ACHN (cell line): ENCODE results near the gene HDAC9.
A peak's percentile ranks its signal among the peaks of the same experiment; 100 is the strongest.

Source experiments
- DNase-seq: peaks from one replicate; pipeline ENCODE4 v3.0.0-alpha.2; 2015
- in situ Hi-C: cut with HindIII; loops from 2 replicates; pipeline ENCODE4 v1.10.0; 2017; ENCODE audit warnings: low sequenced_read_pairs, low pct_ligation_motif_present, low pct_unique_long_range_greater_than_20kb

The HDAC9 gene

DNA sequence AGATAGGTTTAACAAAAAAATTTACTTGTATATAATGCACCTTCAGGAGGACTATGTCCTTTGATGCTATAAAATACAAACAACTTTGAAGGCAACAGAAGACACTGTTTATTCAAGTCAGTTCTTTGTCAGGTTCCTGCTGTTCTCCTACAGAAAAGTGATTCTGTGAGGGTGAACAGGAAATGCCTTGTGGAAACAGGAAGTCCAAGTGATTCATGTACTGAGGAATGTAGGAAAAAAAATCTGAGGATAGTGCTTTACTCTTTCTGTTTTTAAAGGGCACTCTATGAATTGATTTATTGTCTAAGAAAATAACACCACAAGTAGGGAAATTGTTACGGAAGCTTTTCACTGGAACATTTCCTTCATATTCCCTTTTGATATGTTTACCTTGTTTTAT, 171.9 kb downstream of the HDAC9 start:
- DNase-seq, result peak; percentile 81
- in situ Hi-C loops, result no loop called here

DNA sequence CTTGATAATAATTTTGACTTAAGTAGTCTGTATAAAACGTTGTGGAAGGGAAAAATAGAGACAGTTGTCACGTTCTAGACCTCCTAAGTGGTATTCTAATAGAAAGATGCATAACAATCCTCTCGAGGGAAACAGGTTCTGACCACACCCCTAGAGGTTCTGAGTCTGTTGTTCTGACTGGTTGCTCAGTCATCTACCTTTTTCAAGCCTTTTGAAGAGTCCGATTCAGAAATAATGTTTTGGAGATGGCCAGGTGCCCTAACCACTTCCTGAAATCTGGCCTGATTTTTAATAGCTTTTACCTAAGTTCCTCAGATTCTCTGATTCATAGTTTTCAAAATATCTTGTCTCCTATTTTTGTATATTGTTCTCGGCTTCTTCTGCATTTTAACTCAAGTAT, 175.6 kb downstream of the HDAC9 start:
- no peak for DNase-seq
- in situ Hi-C loops, result no loop called here

DNA sequence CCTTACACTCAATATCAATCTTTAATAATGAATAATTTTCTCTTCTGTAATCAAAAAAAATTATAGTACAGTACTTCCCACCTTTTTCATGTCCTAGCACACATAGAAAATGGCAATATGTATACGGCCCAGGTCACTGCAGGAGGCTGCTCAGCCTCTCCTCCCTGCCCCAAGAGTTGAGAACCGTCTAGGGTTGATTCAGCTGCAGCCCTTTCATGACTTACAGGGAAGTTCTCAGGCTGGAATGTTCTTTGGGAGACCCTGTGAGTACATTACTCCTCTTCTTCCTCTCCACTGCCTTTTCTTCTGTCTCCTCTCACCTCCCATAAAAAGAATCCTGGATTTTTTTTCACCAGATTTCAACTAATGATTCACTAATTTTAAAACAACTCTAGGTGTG, 180.0 kb downstream of the HDAC9 start:
- no peak for DNase-seq
- in situ Hi-C loops, result loop anchor here (25.0 kb wide), 1 partner anchor 112 kb away; no protein-coding TSS in a partner anchor

GRCh38 chr7:18679261-18679660, 183.7 kb downstream of the HDAC9 start:
- in situ Hi-C loops, result loop anchor here (25.0 kb wide), 1 partner anchor 108 kb away; no protein-coding TSS in a partner anchor
- DNase-seq, result no peak

- in situ Hi-C loops, result loop anchor here (25.0 kb wide), 1 partner anchor 107 kb away; no protein-coding TSS in a partner anchor
- no peak for DNase-seq
Observed at GRCh38 chr7:18680576-18680975, 185.0 kb downstream of the HDAC9 start.

DNA sequence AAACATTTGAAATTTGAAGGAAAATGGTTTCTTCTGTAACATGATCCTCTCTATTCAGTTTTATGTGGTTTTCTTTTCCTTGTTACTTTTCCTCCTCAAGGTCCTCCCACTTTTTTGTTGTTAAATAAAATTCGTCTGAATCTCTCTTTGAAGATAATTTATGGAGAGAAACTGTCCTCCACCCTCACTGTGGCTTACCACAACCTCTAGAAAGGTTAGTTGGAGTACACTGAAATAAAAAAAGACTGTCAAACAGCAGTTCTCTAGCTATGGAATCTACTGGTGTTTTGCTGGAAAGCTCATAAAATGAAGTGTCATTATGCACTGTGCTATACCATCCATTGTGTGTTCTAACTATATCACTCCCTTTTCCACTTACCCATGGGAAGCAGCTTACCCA, 189.4 kb downstream of the HDAC9 start:
- no peak for DNase-seq
- in situ Hi-C loops, result loop anchor here (25.0 kb wide), 1 partner anchor 102 kb away; no protein-coding TSS in a partner anchor

DNA sequence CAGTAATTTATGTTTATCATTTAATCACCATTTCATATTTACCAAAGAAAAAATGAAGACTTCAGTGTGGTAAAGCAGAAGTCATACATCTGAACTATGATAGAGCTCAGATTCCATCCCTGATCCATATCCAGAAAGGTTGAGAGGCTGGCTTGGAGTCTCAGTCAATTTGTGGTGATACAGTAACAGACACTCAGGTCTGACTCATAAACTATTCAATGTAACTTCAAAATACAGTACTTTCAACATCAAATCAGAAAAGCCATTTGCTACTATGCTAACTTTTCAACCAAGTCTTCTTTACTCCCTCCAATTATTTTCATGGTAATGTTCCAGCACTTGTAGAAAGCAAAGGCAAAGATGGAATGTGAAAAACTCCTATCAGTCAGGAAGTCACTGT, 190.4 kb downstream of the HDAC9 start:
- in situ Hi-C loops, result loop anchor here (25.0 kb wide), 1 partner anchor 101 kb away; no protein-coding TSS in a partner anchor

DNA sequence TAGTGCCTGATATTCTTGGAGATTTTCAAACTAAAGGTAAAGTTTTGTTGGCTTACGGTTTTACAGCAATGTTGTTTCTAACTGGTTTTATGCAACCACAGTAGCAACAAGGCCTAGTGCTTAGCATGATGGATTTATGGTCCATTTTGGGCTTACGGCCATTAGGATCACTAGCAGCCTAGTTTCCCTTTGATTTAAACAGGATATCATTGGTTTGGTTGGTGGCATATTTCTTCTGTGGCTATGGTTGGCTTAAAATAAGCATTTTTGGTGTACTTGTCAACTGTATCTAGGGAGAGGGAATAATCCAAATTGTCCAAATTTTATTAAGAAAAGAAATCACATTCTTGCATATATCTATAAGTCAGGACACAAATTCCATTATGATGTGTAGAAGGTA, 194.0 kb downstream of the HDAC9 start:
- no peak for DNase-seq
- in situ Hi-C loops, result loop anchor here (25.0 kb wide), 1 partner anchor 98 kb away; no protein-coding TSS in a partner anchor

More for the DNA sequence above, 190.4 kb downstream of the HDAC9 start:
- DNase-seq, result no peak

- DNase-seq, result peak; percentile 55
- in situ Hi-C loops, result loop anchor here (25.0 kb wide), 1 partner anchor 94 kb away; no protein-coding TSS in a partner anchor
Observed at GRCh38 chr7:18693406-18693805, 197.9 kb downstream of the HDAC9 start.

GRCh38 chr7:18693816-18694215, 198.3 kb downstream of the HDAC9 start:
- no peak for DNase-seq
- in situ Hi-C loops, result loop anchor here (25.0 kb wide), 1 partner anchor 93 kb away; no protein-coding TSS in a partner anchor

GRCh38 chr7:18694484-18694883, 198.9 kb downstream of the HDAC9 start:
- in situ Hi-C loops, result loop anchor here (25.0 kb wide), 1 partner anchor 93 kb away; no protein-coding TSS in a partner anchor
- DNase-seq, result no peak

DNA sequence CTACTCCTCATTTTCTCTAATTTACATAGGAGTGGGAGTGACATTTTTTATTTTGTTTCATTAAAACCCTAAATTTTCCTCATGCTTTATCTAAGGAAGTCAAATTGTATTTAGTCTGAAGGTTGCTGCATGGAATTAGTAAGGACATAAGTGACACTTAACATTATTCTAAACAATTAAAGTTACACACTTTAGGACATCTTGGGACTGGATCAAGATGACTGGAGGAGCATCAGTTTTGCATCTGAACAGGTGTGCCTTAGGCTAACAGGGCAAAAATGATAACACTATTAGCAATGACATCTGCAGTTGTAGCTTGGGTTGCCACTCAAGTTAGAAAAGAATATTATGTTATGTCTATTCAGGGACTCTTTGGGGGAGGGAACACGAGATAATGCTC, 199.4 kb downstream of the HDAC9 start:
- no peak for DNase-seq
- in situ Hi-C loops, result loop anchor here (25.0 kb wide), 1 partner anchor 92 kb away; no protein-coding TSS in a partner anchor

- in situ Hi-C loops, result loop anchor here (25.0 kb wide), 1 partner anchor 89 kb away; no protein-coding TSS in a partner anchor
- no peak for DNase-seq
Observed at GRCh38 chr7:18698258-18698734, 202.7 kb downstream of the HDAC9 start.

DNA sequence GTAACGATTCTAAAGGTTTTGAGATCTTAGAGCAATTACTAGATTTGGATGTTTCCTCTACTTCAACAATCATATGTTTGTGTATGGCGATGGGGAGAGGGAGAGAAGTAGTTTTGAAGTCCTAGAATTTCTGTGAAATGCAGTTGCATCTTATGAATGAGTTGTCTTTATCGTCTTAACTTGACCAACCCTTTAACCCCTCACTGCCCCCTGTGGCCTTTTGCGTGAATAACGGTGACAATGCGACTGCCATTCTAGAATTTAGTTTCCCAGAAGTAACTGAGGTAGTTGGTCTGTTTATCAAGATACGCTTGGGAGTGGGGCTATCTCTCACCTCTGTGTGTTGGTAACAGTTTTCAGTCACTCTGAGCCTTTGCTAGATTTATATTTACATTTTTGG, 204.6 kb downstream of the HDAC9 start:
- in situ Hi-C loops, result no loop called here
- DNase-seq, result peak; percentile 23

DNA sequence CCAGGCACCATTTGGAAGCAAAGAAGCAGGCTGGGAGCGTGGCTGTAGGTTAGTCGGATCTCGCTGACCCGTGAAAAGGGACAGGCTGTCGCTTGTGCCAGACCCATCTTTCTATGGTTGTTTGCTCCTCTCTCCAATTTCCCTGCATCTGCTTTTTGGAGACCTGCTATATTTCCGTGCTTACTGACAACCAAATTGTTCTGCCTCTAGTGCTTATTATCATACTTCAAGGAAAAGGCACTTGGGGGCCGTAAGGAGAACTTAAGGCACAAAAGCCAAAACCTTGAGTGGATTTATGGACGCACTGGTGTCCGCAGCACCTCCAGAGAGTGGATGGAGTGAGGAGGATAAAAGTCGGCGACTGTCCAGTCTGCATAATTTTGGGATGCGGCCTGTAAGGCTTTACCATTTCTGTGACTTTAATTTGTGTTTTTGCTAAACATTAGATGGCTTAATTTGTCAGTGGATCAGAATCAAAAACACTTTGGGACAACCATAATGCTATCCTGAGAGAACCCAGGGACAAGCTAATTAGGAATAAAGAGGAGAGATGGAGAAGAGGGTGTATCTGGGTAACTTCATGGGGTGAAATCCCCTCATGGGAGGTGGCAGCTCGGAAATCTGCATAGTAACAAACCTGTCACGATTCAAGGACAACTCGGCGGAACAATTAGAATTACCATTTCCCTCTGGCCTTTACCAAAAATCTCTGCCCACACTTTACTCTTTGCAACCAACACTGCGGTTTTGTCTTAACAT, 206.7 kb downstream of the HDAC9 start:
- in situ Hi-C loops, result no loop called here
- DNase-seq, result no peak

DNA sequence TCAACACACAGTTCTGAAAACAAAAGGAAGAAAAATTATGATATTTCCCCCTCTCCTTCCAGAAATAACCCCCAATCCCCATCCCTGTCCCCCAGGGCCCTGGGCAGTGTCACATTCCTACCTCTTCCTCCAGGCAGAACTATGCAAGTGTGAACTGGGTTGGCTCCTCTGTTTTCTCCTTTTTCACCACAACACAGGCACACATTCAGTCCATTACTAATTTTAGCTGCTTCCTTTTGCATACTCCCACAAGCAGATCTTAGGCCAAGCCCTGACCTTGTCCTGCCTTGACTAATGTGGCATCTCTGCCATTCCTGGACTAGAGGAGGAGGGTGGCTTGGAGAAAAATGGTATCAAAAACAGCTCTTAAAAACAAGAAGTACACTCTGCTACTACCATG, 208.1 kb downstream of the HDAC9 start:
- in situ Hi-C loops, result no loop called here
- DNase-seq, result no peak

DNA sequence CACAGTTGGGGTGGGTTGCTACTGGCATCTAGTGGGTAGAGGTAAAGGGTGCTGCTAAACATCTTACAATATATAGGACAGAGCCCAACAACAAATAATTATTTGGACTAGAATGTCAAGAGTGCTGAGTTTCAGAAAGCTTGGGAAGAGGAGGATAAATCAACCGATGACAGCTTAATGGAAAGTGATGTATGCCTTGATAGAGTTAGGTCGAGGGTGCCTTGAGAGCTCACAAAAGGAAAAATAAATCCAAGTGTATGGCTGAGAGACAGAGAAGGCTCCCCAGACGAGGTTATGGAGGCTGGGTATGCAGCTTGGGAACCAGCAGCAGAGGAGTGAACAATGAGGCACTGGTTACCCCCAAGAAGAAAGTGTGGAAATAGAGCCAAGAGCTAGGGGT, 211.1 kb downstream of the HDAC9 start:
- in situ Hi-C loops, result no loop called here
- no peak for DNase-seq

- in situ Hi-C loops, result no loop called here
- no peak for DNase-seq
Observed at GRCh38 chr7:18708204-18708603, 212.7 kb downstream of the HDAC9 start.

- DNase-seq, result no peak
- in situ Hi-C loops, result no loop called here
Observed at GRCh38 chr7:18715988-18716387, 220.4 kb downstream of the HDAC9 start.

GRCh38 chr7:18721429-18721828, 225.9 kb downstream of the HDAC9 start:
- in situ Hi-C loops, result no loop called here
- no peak for DNase-seq
